HG03039 (cell line): ENCODE data around the gene GRIK1.

Experiments
- ATAC-seq: cut with Tn5 transposase; IDR thresholded peaks from one replicate; pipeline ENCODE4 v1.9.1; 2021; ENCODE audit warnings: mild to moderate bottlenecking, moderate library complexity; ENCODE audit not compliant: unreplicated experiment

Gene GRIK1

DNA sequence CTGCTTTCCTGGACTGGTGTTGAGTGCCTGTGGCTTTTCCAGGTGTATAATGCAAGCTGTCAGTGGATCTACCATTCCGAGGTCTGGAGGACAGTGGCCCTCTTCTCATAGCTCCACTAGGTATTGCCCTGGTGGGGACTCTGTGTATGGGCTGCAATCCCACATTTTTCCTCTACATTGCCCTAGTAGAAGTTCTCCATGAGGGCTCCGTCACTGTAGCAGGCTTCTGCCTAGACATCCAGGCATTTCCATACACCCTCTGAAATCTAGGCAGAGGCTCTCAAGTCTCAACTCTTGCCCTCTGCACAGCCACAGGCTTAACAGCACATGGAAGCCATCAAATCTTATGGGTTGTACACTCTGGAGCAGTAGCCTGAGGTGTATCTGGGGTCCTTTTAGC is 107.6 kb downstream of the GRIK1 start:
- no peak for ATAC-seq

DNA sequence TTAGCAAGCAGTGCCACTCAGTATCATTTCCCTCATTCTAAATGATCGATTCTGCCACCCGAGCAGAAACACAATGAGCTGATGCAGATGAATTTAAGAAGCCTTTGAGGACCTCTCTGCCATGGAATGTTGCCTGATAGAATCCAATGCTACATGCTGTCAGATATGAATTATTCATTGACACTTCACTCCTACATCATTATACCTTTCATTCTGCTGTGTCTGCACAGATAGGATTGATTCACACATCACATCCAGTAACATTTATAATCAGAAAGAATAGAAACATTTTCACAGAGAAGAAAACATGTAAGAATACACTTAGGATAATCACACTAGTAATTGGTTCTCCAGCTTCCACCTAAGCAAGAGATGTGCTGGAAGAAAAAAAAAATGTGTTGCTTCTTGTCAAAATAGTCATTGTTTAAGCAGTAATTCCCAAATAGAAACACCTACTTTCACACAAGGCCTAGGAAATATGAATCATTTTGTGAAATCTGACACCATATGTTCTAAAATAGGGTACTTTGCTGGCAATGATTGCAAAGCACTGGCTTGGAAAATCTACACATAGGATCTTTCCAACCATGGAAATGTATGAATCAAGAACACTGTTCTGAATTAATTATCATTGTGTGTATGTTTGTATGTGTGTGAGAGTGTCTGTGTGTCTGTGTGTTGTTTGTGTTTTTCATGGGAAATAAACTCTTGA is 110.1 kb downstream of the GRIK1 start:
- ATAC-seq = no peak

DNA sequence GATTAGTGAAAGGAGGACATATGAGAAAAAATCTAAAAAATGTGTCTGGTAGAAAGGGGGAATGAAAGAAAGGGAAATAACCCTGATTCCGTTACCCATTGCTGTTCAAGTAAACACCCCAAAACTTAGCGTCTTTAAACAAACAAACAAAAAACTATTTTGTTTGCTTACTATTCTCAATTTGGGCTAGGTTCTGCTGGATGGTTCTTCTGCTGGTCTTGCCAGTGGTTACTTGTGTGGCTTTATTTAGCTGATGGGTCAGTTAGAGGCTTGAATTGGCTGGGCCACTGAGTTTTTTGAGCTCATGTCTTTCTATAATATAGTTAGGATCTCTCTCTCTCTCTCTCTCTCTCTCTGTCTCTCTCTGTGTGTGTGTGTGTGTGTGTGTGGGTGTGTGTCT is 112.1 kb downstream of the GRIK1 start:
- no peak for ATAC-seq

DNA sequence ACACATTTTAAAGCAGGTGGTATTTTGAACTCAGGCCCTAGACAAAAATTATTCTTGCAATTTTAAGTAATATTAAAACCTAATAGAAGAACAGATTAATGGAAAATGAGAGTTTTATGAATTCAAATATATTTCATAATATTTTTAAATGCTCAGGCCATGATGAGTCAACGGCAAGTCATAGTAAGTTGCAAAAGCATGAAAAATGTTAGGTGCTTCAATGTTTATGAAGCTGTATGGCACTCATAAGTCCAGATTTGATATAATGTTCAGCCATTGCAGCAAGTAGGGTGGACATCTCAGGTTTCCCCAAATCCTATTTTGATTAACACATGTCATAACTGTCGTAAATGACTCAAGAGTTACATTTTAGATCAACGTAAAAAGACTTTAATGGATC is 112.6 kb downstream of the GRIK1 start:
- ATAC-seq = no peak

DNA sequence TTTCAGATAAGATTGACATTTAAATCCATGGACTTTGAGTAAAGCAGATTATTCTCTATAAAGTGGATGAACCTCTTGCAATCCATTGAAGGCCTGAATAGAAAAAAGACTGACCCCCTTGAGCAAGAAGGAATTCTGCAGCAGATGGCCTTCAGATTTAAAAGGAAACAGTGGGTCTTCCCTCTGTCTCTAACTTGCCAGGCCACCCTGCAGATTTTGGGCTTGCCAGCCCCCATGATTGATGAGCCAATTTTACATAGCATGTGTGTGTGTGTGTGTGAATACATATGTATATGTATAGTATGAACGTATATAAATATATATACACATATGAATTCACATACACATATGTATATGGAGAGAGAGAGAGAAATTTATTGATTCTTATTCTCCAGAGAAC is 113.4 kb downstream of the GRIK1 start:
- no peak for ATAC-seq

DNA sequence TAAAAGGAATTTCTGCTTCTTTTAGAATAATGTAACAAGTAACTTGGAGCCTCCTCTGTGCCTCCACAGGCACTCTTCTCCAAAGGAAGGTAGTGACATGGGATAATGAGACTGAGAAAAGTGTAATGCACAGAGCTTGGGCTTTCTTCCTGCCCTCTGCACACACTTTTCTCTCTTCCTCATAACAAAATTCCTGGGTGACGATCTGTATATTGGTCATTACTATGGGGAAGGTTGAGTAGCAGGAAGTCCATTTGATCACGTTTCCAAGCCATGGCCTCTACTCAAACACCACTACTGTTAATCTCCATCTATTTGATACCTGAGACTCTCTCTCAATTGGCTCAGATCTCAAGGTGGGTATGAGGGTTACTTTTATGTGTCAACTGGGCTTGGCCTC is 113.9 kb downstream of the GRIK1 start:
- ATAC-seq = no peak

DNA sequence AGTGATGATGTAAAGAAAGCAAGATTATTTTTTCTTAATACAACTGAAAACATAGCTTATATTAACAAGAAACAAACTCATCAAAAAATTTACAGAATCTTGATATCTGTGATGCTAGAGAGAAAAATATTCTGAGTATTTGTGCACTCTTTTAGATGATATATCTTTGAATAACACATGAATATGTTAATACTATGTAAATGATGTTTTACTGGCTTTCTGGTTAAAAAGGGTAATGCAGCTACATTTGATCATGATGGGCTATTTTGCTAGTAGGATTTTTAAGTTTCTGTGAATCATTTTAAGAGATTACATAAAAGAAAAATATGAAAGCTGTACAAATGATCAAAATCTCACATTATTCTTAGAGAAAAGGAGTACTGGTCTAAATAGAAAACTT is 114.5 kb downstream of the GRIK1 start:
- ATAC-seq = no peak

DNA sequence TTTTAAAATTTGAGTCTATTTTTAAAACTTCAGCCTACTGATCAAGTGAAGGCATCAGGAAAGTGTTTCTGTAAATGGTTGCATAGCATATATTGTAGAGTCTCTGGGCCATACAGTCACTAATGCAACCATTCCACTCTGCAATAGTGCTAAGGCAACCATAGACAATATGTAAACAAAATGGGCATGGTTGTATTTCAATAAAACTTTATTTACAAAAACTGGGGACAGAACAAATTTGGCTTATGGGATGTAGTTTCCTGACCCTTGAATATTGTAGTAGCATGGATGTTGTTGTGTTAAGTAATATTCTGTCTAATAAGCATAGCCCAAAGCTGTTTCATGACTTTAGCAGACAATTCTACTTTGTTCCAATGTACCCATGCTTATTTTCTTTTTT is 117.7 kb downstream of the GRIK1 start:
- ATAC-seq = no peak

DNA sequence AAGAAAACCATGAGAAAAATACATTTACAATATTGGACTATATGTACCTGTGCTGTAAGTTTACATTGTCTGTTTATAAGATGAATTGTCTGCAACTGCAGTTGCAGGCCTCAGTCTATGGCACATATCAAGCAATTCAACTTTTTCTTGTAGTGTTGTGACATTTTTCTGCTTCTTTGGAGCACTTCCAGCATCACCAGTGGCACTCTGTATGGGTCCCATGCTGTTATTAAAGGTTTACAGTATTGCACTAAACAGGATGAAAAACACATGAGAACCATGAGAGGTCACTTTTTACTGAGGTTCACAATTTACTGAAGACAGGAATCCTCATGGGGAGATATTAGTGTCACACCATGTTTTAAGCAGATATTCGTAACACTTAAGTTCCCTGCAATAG is 118.6 kb downstream of the GRIK1 start:
- no peak for ATAC-seq

DNA sequence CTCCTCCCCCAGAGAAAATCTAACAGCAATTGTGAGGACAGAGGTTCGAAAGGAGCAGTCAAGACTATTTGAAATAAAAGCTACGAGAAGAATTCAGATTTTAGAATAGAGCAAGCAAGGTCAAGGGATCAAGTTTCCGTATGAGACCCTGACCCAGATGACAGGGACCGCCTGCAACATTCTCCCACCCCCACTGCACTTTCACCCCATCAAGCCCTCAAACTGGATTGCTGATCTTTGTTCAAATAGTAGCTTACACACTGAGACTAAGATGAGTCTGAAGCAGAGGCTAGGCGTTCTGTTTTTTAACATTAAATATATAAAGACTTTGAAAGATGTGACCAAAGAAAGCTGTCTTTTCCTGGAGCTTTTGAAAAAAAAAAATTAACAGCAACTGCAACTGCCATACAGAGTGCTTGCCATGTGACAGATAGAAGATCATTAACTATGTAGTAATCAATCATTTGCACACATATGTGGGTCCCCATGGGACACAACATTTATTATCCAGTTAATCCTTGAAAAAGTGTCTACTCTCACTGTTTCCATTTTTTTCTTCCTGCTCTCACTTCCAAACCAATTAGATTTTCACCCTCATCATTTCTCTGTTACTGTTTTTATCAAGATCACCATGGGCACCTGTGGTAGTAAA is 120.0 kb downstream of the GRIK1 start:
- ATAC-seq = no peak

DNA sequence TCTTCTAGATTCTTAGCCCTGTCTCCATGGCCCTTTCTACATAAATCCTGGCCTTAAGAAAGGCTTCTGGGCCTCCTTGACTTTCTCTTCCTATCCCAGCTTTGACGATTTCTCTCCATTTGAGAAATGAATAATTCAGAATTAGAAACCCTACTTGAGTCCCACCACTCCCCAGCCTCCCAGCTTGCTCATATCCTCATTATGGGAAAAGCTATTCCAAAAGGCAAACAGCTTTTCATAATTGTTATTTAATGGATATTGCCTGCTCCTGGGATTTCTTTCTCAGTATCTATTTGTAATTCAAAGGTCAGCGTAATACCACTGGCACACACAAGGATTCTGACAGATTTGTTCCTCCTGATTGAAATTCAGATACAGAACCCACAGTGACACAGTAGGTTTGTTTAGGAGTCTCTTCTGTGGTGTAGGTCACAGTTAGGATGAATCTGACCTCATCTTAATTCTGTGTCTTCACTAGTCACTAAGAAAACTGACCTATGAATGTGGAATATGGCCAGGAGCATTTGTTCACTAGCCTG is 121.3 kb downstream of the GRIK1 start:
- no peak for ATAC-seq

DNA sequence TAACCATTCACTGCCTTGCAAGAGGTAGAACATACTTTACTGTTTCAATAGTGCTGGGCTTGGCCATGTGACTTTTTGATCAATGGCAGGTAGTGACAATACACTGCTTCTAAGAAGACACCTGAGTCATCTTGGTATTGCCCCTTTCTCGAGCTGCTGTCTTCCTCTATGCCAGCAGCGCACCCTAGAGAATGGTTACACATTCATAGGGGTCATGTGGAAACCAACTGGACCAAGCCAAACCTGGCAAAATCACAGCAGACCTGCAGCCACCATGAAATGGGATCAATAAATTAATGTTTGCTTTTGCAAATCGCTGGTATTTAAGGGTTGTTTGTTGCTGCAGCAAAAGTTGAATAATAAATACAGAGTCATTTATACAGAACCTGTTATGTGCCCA is 122.3 kb downstream of the GRIK1 start:
- ATAC-seq = no peak

DNA sequence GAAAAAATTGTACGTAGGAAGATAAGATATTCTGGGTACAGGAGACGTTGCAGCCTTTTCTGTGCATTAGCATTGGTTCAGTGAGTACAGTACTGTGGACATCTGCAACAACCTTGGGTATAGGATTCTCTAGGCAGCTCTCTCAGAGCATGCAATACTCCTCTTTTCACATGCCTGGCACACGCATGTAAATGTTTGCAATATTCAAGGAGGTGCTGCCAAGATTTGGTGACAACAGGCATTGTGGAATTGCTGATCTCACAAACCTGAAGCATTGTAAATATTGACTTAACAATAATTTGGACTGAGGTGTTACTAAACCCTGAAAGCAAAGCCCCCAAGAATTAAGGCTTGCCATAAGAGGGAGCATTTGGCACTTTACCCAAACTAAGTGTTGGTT is 126.8 kb downstream of the GRIK1 start:
- ATAC-seq = no peak

DNA sequence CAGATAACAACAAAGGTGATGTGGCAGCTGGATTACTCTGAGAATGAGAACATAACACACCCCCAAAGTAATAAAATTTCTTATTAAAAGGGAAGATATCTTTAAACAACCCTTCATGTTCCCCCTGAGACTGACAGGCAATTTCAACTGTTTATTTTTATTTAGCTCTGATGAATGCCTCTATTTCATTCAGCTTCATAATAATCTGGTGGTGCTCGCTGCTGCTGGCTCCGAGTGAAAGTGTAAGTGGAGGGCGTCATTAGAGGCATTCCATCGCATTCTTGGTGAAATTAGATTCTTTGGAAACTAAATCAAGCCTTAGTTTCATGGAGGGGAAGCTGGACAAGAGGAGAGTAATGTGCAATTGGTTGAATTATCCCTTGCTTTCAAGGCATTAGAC is 128.9 kb downstream of the GRIK1 start:
- no peak for ATAC-seq

DNA sequence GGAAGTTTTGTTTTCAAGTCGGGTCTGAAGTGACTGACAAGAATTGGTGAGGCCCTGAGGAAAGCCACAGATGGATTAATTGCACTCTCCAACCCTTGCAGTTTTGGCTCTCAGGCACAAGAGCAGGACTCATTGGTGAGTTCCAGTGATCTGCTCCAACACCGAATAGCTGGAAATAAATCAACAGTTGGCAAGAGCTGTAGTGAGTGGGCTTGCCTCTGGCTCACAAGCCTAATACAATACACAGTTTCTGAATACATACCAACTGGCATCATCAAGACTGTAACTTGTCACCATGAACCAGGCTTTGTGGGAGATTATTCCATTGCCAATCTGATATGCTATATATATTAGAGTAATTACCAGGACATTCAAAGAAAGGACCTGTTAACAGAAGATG is 131.6 kb downstream of the GRIK1 start:
- ATAC-seq = no peak

DNA sequence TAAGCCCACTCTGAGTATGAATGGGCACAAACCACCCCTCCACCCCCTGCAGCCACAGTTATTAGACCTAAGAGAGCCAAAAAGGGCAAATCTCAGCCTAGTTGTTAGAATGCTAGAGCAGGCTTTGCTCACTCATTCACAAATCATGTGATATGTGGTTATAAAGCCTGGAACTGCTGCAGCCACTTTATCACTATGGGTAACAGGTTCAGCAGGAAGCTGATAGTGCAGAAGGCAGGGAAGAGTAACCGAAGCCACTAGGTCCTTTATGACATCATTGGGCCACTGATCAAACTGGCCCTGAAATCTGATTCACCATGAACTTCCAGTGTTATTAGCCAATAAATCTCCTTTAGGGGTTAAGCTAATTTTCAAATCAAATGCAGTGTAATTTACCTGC is 134.7 kb downstream of the GRIK1 start:
- no peak for ATAC-seq

DNA sequence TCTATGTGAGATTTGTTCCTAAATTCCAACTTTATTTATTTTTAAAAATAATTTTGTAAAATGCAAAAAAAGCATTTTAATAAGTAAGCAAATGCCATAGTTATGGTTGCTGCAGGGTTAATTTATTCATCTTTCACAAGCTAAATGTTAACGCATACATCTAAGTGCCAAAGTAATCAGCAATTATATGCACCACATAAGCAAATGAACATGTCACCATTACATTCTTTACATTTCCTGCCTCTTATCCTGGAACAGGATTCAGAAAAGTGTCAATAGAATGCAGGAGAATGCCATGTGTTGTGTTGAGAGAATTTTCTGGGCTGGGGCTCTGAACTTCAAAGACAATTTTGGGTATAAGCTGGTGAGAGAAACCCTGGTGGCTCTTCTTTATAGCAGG is 136.6 kb downstream of the GRIK1 start:
- ATAC-seq = no peak

DNA sequence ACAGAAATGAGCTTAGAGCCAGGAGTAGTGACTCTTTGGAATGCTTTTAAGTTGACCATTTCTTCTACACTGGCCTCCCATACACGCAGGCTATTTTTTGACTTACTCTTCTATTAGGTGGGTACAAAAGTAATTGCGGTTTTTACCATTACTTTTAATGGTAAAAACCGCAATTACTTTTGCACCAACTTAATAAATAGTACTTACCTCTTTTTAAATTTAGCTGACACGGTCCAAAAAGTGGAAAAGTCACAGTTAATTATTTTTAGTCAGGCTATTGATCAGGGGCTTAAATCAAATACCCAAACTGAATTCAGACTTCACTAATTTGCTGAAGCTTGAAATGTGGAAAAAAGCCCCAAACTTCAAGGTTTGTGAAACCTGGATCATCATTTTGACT is 138.7 kb downstream of the GRIK1 start:
- ATAC-seq = no peak

DNA sequence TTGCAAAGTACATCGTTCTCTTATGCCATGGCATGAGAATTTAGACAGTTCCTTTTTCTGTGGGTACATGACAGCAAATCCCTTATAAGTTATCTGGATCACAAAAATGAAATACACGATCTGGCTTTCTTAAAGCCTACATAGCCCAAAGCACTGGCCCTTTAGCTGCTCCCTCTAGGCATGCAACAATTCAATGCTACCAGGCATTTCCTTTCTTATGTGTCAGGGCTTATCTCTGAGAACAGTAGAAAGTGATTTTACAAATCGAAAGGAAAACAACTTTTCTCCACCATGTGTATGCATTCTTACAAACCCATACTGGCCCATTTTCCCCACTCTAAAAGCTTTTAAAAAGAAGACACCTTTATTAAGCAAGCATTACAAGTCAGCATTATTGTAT is 139.7 kb downstream of the GRIK1 start:
- ATAC-seq = no peak

DNA sequence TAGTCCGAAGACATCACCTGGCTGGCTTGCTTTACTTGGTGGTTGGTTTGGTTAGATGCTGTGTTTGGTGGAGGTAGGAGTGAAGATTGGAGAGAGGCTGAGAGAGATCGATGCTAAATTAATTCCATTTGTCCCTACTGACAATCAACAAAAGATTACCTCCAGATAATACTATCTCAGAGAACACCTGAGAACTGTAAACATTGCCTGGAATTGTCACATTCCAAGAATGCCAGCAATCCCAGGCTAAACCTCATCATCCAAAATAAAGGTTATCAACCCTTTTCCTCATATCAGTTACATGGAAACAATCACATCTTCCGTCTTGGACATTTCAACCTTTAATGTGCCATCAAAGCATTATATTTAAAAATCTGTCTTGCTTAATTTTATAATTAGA is 141.0 kb downstream of the GRIK1 start:
- no peak for ATAC-seq

DNA sequence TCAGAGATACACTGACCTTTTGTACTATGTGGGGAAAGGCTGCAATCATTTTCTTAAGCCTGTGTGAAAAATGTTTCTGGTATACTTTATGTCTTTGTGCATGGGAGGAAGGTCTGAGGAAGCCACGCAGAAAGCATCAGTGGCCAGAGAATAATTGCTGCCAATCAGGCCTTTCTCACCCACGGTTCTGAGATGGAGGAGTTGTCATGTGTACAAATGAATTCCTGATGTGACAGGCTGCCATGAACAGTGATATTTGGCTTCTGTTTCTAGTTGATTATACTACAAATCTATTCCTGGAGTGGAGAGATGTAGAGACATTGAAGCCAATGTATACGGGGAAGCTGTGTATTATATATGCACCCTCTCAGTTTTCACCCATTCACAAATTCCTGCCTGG is 142.6 kb downstream of the GRIK1 start:
- ATAC-seq = no peak

DNA sequence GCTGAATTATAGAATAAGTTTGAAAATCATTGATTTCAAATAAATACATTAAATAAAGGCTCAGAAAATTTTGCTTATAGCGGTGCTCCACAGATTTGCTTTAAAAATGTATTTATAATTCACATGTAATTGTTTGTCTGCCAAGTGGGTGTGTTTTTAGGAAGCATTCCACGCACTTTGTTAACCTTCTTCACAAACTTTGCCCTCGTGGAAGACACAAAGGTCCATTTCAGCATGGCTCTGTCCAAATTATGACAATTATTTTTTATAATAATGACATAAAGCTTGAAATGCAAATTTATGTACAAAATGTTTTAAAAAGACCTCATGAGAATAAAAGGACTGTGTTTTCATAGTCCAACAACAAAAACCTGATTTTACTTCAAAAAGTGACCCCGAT is 146.1 kb downstream of the GRIK1 start:
- ATAC-seq = no peak

DNA sequence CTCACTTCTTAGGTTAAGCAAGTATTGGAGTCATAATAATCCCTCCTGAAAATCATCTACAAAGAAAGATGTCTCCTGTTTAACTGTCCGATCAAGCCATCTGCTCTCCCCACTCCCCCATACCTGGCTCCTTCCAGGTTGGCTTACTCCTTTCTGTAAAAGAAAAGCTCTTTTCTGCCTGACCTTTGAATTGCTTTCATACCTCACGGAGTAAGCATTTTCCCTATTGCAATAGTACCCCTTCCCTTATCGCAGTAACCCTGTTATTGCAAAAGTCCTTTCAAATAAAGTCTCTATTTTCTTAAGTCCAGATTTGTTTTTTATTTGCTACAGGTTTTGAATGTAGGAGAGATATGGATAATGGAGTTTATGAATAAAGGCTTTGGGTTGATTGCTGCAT is 150.4 kb downstream of the GRIK1 start:
- ATAC-seq = no peak
